HG03108 (cell line): ENCODE data around the gene BNC2.

Experiments
- ATAC-seq: cut with Tn5 transposase; IDR thresholded peaks from one replicate; pipeline ENCODE4 v1.9.1; 2021; ENCODE audit warnings: moderate library complexity; ENCODE audit not compliant: unreplicated experiment

Gene BNC2

DNA sequence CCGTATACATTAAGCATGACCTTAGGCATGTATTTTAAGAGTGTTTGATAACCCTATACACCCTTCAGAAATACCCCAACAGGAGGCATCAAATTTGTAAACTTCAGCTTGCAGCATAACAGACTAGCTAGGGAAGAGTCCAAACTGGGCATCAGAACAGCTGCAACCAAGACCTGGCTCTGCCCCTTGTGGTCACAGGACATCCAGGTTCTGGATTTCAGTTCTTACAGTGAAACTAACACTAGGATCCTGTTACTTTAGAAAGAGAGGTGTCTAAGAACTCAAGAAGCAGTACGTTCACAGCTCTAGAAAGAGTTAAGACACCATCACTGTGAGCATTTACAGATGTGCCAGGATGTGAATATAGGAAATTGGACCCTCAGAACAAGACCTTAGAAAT, 229.8 kb downstream of the BNC2 start:
- ATAC-seq: no peak

DNA sequence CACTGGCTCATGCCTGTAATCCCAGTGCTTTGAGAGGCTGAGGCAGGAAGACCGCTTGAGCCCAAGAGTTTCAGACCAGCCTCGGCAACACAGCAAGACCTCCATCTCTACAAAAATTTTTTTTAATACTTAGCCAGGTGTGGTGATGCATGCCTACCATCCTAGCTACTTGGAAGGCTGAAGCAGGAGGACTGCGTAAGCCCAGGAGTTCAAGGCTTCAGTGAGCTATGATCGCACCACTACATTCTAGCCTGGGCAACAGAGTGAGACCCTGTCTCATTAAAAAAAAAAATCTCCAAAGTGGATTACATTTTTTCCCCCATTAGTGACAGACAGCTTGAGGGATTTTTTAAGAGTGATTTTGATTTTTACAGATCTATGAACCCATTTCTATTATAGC, 230.8 kb downstream of the BNC2 start:
- ATAC-seq: no peak

DNA sequence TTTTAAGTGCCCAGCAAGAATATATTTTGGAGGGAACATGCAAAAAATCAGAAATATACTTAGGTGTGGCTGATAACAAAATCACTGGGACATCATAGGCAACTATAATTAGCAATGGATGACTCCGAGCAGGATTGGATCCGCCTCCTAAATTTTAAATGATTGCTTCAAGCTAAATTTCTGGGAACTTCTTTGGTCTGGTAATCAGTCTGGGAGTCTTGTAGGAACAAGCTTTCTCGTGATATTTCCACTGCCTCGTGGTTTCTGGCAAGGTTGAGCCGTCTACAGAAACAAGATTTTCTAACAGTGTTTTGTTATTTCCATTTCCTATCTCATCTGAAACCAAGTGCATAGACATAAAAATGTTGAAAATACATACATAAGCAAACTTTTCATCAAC, 232.6 kb downstream of the BNC2 start:
- no peak for ATAC-seq

DNA sequence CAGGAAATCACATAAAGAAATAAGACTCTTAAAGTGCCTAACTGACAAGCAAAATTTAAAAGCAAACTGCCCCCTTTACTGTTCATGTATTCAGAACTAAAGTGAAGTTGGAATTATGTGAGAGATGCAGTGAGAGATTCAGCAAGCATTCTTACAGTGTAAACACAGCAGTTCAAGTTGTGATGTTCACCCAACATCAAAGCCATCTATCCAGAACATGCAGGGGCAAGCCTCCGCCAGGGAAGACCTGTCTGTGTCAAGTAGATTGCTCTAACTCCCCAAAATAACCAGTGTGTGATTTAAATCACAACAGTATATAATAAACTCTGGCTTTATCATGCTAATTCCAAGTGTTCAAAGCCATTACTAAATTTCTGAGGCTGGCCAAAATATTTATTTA, 233.3 kb downstream of the BNC2 start:
- no peak for ATAC-seq

DNA sequence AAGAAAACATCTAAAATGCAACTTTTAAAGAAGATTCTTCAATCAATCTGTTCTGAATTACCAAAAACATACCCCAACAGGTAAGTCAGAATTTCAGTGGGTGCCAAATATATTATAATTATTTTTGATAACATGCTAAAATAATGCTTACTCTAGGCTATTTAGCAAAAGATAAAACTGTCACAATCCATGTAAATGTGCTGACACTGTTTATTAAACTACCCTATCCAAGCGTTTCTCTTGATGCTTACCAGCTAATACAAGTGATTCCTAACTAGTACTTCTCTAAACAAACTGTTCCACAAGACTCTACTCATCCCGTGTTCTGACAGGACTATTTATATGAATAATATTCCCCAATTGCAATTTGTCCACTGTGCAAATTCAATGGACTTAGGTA, 236.7 kb downstream of the BNC2 start:
- ATAC-seq: no peak

DNA sequence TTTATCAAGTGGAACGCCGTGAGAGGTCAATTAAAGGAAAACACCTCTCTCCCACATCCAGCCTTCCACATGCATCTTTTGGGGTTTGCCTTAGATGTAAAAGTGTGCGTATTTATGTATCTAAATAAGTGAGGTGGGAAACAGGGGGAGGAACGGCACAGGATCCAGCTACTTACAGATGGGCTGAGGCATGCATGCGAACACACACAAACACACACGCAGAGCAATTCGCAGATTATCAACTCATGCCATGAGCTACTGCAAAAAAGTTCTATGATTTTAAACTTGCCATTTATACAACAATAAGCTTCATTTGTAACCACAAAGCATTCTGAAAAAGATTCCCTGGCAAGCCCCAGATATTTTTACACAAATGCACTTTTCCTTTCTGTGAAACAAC, 242.1 kb downstream of the BNC2 start:
- no peak for ATAC-seq

DNA sequence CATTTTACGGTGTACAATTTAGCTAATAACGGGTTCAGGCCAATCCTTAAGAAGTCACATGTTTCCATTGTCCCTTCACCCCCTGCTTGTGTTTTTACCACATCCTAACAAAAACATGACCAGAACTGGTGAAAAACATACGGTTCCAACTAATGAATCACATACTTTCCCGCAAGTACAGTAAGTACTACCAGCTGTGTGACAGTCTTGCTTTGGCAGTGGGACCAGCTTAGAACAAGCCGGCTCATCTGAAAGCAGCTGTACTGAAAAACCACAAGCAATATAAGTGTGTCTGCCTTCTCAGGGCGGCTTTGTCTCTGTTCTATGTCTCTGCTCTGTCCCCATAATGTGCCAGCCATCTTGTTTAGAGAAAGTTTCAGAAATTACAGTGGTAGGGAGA, 242.5 kb downstream of the BNC2 start:
- ATAC-seq: no peak

DNA sequence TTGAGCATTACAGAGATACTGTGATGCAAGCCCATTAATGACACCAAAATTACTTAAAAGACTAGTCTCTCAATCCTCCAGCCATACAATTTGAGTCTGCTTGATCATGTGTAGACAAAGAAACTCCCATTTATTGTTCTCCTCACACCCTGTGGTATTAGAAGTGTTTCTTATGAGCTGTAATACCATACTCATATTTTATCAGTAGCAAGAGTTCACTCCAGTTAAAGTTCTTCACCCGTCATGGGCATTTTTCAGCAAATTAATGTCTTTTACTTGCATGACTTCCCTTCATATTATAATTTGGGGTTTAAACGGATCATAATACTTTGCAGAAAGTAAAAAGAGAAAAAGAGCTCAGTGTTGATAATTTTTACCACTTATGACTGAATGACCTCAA, 242.9 kb downstream of the BNC2 start:
- ATAC-seq: no peak

DNA sequence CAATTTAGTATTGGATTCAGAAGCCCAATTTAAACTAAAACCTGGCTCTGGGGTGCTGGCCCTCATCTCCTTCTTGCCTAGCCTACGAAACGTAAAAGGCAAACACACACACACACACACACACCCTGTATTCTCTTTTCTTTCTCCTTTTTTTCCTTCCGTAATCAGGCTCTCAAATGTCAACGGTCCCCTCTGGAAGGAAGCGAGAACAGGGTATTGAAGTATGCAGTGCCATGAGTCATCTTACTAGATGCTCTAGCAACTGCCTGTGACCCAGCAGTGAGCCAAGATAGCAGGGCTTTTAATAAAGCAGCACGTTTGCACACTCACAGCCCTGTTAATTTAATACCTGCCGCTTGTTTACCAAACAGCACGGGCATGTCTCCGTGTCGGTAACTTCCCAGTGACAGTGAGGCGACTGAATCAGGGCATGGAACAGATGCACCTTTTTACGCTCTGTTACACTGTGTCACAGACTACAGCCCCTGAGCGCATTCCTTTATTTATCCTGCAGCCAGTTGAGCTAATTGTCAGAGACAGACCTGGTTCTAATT, 243.8 kb downstream of the BNC2 start:
- no peak for ATAC-seq

DNA sequence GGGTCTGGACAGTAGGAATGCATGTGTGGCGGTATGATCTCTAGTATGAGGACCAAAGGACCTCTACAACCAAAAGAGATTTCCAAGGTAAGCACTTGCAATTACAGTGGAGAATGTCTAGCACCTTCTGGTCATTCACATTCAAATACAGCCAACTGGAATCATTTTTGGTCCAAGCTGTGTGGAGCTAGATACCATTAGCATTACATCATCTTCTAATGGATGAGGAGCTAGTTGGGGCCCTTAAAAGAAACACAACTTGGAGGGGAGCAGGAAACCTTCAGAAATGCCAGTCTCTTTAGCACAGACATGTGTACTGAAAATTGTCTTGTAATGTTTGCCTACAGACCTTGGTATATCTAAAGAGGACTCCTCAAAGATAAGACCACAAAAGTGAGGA, 244.7 kb downstream of the BNC2 start:
- no peak for ATAC-seq

DNA sequence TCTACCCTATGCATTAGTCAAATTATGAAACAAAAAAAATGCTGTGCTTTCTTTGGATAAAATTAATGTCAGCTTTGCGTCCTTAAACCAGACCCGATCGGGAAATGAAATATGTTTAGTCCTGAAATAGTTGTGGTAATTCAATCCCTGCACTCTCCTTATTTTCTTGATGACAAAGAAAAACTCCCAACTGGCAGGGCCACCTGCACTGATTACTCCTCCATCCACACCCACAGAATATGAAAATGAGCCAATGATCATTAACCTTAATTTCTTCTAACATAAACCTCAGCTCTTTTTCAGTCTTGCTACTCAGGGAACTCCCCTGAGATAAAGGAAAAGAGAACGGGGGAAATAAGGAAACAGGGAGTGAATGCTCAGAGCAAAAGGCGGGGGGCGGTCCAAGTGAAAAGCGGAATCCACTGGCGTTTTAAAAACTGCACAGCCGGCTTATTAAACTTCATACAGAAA, 245.3 kb downstream of the BNC2 start:
- no peak for ATAC-seq

DNA sequence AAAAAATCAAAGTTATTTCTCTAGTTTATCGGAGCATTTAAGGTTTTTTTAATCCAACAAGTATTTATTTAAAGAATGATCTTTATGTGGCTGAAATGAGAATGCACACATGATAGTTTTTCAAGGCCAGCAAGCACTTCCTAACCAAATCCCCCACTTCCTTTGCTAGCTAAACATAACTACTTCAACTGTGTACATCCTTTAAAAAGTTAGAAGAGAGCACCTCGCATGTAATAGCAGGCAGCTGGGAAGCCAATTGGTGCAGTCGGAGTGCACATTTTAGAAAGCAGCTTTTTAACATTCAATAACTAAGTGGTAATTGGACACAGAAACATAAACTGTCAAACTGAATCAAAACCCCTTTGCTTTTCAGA, 245.7 kb downstream of the BNC2 start:
- ATAC-seq: no peak

DNA sequence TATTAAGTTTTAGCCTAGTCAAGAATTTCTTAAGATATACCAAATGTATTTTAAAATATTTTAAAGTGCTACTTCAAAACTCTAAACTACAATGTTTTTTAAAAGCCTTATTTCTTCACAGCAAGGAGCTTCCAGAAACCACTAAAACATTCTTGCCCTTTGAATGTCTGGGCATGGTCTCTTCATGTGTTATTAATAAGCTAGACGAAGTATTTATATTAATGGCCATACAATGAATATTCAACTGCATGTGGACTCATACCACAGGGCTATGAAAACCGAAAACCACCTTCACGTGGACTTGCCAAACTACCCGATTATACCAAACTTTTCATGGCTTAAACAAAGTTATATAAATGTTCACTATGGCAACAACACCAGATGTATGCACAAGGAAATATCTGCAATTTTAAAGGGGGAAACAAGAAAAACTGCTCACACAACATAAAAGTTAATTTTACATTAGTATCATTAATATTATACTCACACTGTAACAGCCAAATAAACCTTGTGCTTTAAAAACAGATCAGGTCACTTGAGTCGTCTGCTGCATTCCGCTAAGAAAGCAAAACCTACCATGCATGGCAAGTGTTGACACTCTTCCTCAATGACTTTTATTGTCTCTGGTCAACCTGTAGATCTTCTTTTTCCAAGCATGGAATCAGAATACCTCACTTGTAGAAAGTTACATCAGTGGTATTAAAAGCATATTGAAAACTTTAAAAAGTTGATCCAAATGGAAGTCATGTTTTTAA, 246.3 kb downstream of the BNC2 start:
- no peak for ATAC-seq

DNA sequence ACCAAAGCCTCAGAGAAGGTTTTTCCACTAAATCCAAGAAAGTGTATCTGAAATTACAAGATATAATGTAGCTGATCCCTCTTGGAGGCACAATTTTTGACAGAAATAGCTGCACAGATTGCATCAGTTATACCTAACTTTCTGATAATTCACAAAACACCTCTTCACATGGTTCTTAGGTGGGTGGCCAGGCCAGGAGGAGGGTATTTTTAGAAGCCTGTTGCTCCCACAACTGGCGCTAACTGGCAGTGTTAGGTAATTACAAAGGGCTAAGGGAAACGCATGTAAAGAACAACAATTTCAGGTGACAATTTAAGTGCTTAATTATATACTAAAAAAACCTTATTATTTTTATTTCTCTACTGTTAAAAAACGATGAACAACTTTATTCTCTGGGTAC, 247.9 kb downstream of the BNC2 start:
- no peak for ATAC-seq

DNA sequence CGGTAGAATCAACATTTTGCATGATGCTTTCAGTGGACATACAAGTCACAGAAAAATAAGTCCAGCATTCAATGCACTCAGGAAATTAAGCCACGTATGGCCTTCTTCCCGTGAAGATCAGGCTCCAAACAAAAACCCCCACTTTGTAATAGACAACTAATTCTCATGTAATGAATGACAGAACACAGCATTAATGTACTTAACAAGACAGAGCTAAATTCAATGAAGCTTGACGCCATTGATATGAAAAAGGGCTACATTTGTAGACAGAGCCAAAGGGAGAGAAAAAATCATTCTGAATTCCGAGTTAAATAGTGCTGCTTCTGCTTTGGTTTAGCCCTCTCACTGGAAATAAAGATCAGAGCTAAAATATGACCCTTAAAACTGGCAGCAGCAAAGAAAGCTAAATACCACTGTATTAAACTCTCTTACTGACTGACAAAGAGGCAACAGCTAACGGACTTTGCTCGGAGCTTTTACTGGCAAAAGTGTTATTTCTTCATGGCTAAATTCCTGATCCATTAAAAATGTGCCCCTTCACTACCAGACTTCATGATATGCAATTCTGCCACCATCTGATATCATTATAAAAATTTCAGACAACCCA, 250.5 kb downstream of the BNC2 start:
- ATAC-seq: no peak

DNA sequence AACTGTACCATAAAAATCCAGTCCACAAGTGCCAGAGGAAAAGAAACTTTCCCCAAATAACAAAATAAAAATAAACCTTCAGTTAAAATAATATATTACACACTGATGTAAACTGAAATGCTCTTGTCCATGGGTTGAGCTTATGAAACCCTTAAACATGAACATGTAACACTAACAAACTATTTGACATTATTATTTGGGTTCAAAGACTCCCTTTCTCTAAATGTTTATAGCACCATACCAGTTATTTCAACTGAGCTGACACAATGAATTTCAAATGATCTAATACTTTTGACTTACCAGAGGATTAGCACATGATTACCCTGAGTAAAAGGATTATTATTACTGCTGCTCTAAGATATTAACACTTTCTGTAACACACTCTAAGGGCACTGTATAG, 251.1 kb downstream of the BNC2 start:
- no peak for ATAC-seq

DNA sequence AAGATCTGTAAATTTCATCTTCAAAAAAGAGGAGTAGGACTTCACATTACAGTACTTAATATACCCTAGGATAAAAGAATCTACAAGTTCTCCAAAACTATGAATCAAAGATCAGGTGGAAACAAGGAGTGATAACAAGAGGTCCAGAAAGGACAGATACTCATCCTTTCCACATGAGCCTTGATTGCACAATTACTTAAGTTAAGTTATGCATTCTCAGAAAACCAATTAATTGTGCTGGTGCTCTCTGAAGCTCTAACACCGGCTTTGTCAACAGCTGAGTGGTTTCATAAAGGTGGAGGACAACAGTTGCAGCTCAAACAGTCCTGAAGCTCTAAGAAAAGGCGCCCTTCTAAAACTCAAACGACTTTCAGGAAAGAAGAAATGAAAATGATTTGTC, 251.9 kb downstream of the BNC2 start:
- no peak for ATAC-seq

DNA sequence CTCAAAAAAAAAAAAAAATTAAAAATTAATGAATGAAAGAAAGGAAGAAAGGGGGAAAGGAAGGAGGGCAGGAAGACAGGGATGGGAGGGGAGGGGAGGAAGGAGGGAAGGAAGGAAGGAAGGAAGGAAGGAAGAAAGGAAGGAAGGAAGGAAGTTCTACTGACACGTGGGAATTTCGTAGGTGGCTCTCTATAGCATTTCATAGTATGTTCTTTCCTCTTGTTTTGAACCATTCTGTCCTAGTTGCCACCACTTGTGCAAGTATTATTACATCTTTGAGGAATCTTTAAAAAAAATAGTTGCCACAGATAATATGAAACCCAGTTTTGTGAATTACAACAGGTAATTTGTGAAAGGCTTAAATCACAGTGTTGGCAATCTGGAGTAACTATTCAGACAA, 253.8 kb downstream of the BNC2 start:
- ATAC-seq: no peak

DNA sequence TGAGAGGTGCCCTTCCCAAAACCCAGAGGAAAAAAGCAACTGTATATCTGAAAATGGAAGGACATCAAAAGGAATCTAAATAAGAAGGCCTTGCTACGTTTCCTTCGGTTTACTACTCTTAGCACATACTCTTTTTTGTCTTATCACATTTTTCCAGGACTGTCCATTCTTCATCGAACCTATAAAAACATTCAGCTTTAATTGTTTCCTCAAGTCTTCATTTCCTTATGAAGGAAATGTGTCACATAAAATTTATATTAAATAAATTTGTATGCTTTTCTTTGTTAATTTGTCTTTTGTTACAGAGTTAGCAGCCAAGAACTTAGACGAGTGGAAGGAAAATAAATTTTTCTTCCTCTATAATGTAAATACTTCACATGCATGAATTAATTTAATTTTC, 255.0 kb downstream of the BNC2 start:
- no peak for ATAC-seq

DNA sequence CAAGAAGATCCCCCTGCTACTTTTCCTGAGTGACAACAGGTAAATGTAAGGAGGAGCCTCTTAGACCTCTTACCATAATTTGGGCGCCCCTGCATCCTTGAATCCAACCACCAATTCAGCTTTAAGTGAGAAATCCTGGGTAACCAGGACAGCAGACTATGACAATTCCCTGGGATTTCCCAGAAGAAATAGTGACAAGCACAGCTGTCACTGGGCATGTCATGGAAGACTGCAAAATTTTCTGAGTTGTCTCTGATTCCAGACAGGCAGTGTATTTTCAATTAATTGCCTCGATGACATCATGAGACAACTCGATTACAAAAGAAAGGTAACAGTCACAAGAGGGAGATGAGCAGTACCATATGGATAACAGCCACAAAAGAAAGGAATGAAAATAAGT, 256.9 kb downstream of the BNC2 start:
- ATAC-seq: no peak

DNA sequence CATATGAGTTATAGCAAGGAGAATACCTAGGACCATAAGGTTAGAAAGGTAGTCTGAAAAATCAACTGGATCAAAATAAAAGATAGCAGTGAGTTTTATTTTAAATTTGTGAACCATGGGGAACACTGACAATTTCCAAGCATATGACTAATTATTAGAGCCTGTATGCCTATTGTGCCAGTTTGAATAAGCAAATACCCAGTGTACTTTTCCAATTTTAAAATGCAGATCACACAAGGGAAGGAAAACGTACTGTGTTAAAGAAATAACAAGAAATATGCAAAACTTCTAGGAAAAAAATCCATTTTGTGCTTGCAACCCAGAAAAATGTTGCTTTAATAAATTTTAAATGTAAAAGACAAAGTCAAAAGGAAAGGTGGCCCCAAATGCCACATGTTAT, 257.4 kb downstream of the BNC2 start:
- no peak for ATAC-seq

DNA sequence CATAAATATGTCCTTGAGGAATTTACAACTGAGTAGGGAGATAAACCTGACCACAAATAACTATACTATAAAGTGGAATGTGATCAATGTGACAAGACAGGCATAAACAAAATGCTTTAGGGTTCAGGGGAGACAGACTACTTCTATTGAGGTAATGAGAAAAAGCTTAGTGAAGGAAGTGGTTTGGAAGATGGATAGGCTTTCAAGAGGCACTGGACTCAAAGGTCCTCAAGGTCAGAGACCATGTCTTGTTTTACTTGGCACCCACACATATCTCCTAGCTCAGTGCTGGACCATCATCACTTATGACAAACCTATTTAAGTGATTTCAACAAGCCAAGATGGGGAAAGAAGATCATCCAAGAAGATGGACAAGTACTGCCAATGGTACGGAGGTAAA, 257.8 kb downstream of the BNC2 start:
- no peak for ATAC-seq

DNA sequence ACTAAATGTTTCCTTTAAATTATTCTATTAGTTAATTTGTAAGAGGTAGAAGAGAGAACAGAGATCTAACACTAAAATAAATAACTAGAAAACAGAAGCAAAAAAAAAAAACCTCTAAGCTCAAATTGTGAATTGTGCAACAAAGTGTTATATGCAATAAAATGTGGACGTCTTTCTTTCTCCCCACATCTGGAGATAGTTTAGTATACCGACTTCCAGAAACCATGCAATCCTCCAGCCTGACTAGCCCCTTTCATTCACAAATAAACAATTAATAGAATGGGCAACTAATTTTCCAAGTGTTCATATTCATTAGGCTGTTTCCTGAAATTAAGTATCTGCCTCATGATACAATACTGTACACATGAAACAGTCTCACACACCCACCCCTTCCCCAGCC, 258.5 kb downstream of the BNC2 start:
- ATAC-seq: no peak
